Chondrocyte (in vitro differentiated cells): ENCODE results near the gene POLL. TPM values are rescaled to one million over a fixed set of nuclear protein-coding genes. Genes with fewer than 3 reads are reported as not detected.
A peak's percentile ranks its signal among the peaks of the same experiment; 100 is the strongest.

Source experiments
- DNase-seq: peaks from one replicate; pipeline ENCODE4 v3.0.0; 2021; ENCODE audit warnings: mixed read lengths, low spot score
- H3K27ac Mint-ChIP-seq: one replicate; pipeline ENCODE4 v1.8.0; 2021; ENCODE audit warnings: mild to moderate bottlenecking, moderate library complexity, mixed read lengths; ENCODE audit not compliant: unreplicated experiment
- H3K27me3 Mint-ChIP-seq: 2 replicates; pipeline ENCODE4 v1.8.0; 2021; ENCODE audit warnings: low read depth, mixed read lengths
- H3K36me3 Mint-ChIP-seq: 2 replicates; pipeline ENCODE4 v1.8.0; 2021; ENCODE audit warnings: low read depth, mixed read lengths
- H3K4me1 Mint-ChIP-seq: 2 replicates; pipeline ENCODE4 v1.8.0; 2021; ENCODE audit warnings: low read depth, mild to moderate bottlenecking, mixed read lengths
- H3K4me3 Mint-ChIP-seq: one replicate; pipeline ENCODE4 v1.8.0; 2021; ENCODE audit warnings: mild to moderate bottlenecking, moderate library complexity, mixed read lengths; ENCODE audit not compliant: unreplicated experiment
- H3K9me3 Mint-ChIP-seq: 2 replicates; pipeline ENCODE4 v1.8.0; 2021; ENCODE audit warnings: low read depth, mixed read lengths
- total RNA-seq: library from RNA; stranded (reverse); gene quantifications from 3 replicates; pipeline ENCODE4 v1.2.1, GENCODE V29; 2021
- TF ChIP-seq, protein P1 (sequence below): fragments of 200-600 bp; sonication (generic); IDR thresholded peaks from 2 replicates; pipeline ENCODE4 v1.5.0; 2021; ENCODE audit warnings: antibody characterized with exemption, mild to moderate bottlenecking, moderate library complexity

The POLL gene
- total RNA-seq, 1 donor from 2014 or later, result 21.2 TPM

DNA sequence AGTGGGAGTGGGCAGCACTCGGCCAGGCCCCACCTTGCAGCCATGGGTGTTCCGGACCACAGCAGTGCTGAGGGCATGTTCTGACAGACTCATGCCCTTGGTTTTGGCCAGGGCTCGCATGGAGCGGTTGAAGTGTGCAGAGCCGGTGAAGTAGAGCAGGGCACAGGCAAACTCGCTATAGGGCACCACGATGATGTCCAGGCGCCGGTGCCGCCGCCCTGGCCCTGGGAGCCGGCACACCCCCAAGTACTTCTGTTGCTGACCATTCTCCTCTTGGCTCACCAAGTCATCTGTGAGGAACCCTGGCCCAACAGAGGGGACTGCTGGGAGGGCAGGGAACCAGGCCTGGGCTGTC, 8.6 kb downstream of the POLL start:
- Mint-ChIP-seq H3K27ac (no peak overlapping the region), H3K4me1 (no peaks in the 10 kb centered on the region), H3K36me3 (peaks cover 4% of the 10 kb centered on the region), H3K4me3 (no peak overlapping the region), H3K27me3 (no peaks in the 10 kb centered on the region), H3K9me3 (no peaks in the 10 kb centered on the region)
- TF ChIP-seq, protein P1, sequence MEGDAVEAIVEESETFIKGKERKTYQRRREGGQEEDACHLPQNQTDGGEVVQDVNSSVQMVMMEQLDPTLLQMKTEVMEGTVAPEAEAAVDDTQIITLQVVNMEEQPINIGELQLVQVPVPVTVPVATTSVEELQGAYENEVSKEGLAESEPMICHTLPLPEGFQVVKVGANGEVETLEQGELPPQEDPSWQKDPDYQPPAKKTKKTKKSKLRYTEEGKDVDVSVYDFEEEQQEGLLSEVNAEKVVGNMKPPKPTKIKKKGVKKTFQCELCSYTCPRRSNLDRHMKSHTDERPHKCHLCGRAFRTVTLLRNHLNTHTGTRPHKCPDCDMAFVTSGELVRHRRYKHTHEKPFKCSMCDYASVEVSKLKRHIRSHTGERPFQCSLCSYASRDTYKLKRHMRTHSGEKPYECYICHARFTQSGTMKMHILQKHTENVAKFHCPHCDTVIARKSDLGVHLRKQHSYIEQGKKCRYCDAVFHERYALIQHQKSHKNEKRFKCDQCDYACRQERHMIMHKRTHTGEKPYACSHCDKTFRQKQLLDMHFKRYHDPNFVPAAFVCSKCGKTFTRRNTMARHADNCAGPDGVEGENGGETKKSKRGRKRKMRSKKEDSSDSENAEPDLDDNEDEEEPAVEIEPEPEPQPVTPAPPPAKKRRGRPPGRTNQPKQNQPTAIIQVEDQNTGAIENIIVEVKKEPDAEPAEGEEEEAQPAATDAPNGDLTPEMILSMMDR, result no peak
- no peak for DNase-seq

DNA sequence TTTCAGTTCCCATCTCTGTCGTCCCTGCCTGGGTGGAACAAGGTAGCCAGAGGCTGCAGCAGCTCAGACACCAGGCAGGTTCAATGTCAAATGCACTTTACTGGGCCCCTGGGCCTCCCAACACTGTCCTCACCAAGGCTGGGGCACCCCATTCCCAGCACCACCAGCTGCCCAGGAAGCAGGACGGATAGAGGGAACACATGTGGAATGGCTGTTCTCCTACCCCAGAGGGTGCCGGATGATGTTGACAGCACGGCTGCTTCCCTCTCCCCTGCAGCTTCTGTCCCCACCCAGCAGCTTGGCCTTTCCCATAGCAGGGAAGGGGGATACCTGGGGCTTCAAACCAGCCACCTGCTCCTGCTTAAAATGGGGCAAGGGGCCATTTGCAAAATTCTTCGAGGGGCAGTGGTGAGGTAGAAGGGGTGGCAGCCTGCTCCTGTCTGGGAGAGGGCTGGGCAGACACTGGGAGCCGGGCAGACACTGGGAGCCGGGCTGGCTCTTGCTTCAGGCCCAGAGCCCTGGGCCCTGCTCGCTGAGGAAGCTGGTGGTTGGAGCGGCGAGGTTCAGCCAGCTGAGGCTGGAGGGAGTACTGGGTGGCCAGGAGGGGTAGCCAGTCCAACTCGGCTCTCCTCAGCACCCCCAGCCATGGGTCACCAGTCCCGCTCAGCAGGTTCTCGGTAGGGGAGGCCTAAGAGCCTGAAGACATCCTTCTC, 9.1 kb downstream of the POLL start:
- no peaks in the 10 kb centered on the region for H3K4me1 Mint-ChIP-seq
- H3K9me3 Mint-ChIP-seq, result no peaks in the 10 kb centered on the region
- TF ChIP-seq, protein P1, result no peak
- peak; percentile 80 for DNase-seq
- no peaks in the 10 kb centered on the region for H3K27me3 Mint-ChIP-seq
- no peak overlapping the region for H3K4me3 Mint-ChIP-seq
- no peak overlapping the region for H3K27ac Mint-ChIP-seq
- H3K36me3 Mint-ChIP-seq, result peaks cover 4% of the 10 kb centered on the region

DNA sequence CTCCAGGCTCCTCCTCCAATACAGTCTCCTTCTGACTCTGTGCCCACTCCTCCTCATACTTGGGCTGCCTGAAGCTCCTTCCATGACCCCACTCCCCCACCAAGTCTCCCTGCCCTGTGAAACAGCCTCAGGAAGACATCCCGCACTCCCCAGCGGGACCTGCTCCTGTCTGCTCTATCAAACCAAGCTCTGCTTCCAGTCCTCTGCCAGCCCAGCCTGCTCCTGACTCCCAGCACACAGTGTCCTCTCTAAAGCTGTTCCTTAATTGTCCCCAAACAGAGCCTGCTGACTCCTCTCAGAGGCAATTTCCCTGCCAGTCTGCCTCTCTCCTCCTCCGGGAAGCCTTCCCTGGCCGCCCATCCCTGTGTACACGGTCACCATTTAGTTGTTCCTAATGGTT, 9.9 kb downstream of the POLL start:
- Mint-ChIP-seq H3K27me3 (no peaks in the 10 kb centered on the region), H3K36me3 (peaks cover 2% of the 10 kb centered on the region), H3K9me3 (no peaks in the 10 kb centered on the region), H3K4me1 (no peaks in the 10 kb centered on the region), H3K27ac (no peak overlapping the region), H3K4me3 (no peak overlapping the region)
- TF ChIP-seq, protein P1, result no peak
- DNase-seq, result no peak

DNA sequence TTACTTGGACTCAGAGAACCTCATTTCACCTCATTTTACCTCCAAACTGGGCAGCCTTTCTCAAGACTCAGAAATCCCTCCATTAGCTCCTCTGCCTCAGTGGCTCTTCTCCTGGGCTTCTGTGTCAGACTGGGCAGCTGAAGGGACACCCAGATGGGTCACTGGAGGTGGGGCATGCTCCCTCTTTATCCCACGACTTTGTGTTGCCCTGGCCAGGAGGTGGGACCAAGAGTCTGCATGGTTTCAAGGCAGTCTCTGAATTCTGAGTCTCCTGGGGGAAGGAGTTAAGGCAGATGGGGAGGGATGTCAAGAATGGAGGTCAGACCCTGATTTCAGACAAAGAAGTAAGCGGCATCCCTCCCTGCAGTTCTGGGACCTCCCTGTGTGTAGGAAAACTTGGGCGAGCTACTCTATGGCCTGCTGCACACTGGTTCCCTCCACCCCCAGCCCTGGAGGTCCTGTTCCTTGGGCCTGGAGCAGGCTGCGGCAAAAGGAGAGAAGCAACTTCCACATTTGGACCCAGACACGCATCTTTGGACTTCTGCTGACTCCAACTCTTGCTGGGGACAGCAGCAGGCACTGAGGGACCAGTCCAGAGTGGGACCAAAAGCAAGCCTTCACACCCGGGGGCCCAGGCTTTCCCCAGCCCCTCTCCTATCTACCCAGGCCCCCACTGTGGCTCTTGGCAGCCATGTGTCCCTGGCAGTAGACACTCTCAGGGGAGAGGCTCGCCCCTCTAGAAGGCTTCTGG, 10.8 kb downstream of the POLL start:
- Mint-ChIP-seq H3K4me3 (no peak overlapping the region), H3K4me1 (no peaks in the 10 kb centered on the region), H3K27me3 (no peaks in the 10 kb centered on the region), H3K27ac (no peak overlapping the region), H3K36me3 (peaks cover 2% of the 10 kb centered on the region), H3K9me3 (peaks cover 3% of the 10 kb centered on the region)
- TF ChIP-seq, protein P1, result no peak
- DNase-seq, result no peak

DNA sequence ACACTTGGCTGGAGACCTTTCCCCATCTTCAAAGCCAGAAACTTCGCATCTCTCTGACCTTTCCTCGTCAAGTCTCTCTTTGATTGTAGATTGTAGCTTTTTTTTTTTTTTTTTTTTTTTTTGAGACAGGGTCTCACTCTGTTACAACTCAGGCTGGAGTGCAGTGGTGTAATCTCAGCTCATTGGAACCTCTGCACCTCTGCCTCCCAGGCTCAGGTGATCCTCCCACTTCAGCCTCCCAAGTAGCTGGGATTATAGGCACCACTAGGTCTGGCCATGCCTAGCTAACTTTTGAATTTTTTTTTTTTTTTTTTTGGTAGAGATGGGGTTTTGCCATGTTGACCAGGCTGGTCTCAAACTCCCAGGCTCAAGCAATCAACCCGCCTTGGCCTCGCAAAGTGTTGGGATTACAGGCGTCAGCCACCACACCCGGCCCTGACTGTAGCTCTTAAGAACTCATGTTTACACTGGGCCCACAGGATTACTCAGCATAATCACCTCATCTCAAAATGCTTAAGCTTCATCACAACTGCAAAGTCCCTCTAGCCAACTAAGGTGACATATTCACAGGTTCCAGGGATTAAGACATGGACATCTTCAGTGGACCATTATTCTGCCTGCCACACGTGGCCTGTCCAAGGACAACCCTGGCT, 11.7 kb downstream of the POLL start:
- Mint-ChIP-seq H3K4me1 (no peaks in the 10 kb centered on the region), H3K27ac (no peak overlapping the region), H3K9me3 (peaks cover 3% of the 10 kb centered on the region), H3K27me3 (no peaks in the 10 kb centered on the region), H3K4me3 (no peak overlapping the region), H3K36me3 (peaks cover 2% of the 10 kb centered on the region)
- DNase-seq, result no peak
- TF ChIP-seq, protein P1, result no peak
